Measurements from ENCODE around the gene CCDC3.

CCDC3 gene

GRCh38 chr10:12888470-12888869 lies 113.0 kb downstream of the CCDC3 start:
- no peak for DNase-seq (ENCODE audit: low read depth)
- no peak overlapping the region for H3K4me3 ChIP-seq (ENCODE audit: low read depth, low read length)
- no peak for TF ChIP-seq CTCF (IDR thresholded peaks at IDR 0.05; ENCODE audit: control insufficient read depth, extremely low read depth, insufficient read depth)

DNA sequence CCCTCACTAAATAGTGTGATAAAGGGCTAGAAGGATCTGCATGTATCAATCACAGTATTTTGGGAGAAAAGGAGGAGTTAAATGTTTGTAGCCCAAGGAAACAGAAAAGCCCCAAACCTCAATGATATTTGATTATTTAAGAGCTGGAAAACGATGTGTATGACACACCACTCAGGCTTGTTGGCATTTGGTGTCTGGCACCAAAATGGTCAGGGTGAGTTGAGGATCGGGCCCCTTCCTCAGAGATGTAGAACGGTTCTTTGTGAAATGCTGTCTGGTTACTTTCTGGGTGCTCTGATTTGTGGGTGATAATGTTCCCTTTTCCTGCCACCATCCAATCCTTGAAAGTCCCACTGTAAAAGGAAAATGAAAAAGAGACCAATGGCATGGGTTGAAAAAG lies 113.7 kb downstream of the CCDC3 start:
- DNase-seq (ENCODE audit: low read depth): no peak
- no peak overlapping the region for H3K4me3 ChIP-seq (ENCODE audit: low read depth, low read length)
- TF ChIP-seq CTCF (IDR thresholded peaks at IDR 0.05; ENCODE audit: control insufficient read depth, extremely low read depth, insufficient read depth): no peak

- H3K4me3 ChIP-seq (ENCODE audit: low read depth, low read length): no peak overlapping the region
- no peak for DNase-seq (ENCODE audit: low read depth)
- TF ChIP-seq CTCF (IDR thresholded peaks at IDR 0.05; ENCODE audit: control insufficient read depth, extremely low read depth, insufficient read depth): no peak
Measured at GRCh38 chr10:12884851-12885250, 116.7 kb downstream of the CCDC3 start.

- no peak for DNase-seq (ENCODE audit: low read depth)
- no peak for TF ChIP-seq CTCF (IDR thresholded peaks at IDR 0.05; ENCODE audit: control insufficient read depth, extremely low read depth, insufficient read depth)
- H3K4me3 ChIP-seq (ENCODE audit: low read depth, low read length): no peak overlapping the region
Measured at GRCh38 chr10:12880423-12880822, 121.1 kb downstream of the CCDC3 start.

DNA sequence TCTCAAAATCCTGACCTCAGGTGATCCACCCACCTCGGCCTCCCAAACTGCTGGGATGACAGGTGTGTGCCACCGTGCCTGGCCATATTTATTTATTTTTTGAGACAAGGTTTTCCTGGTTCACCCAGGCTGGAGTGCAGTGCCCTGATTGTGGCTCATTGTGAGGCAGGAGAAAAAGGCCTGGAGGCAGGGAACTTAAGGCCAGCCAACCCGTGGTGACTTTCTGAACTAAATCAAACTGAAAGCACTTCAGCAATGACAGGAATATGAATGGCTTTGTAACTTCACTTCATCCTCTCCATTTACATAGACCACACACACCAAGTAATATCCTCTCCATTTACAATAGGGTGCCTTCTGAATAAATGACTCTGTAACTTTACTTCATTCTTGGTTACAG lies 124.4 kb downstream of the CCDC3 start:
- DNase-seq (ENCODE audit: low read depth): no peak
- no peak overlapping the region for H3K4me3 ChIP-seq (ENCODE audit: low read depth, low read length)
- no peak for TF ChIP-seq CTCF (IDR thresholded peaks at IDR 0.05; ENCODE audit: control insufficient read depth, extremely low read depth, insufficient read depth)

GRCh38 chr10:12876266-12876665 lies 125.2 kb downstream of the CCDC3 start:
- no peak overlapping the region for H3K4me3 ChIP-seq (ENCODE audit: low read depth, low read length)
- no peak for TF ChIP-seq CTCF (IDR thresholded peaks at IDR 0.05; ENCODE audit: control insufficient read depth, extremely low read depth, insufficient read depth)
- DNase-seq (ENCODE audit: low read depth): no peak

- no peak for TF ChIP-seq CTCF (IDR thresholded peaks at IDR 0.05; ENCODE audit: control insufficient read depth, extremely low read depth, insufficient read depth)
- no peak overlapping the region for H3K4me3 ChIP-seq (ENCODE audit: low read depth, low read length)
- peak; percentile 94 for DNase-seq (ENCODE audit: low read depth)
Measured at GRCh38 chr10:12875100-12875499, 126.4 kb downstream of the CCDC3 start.
